Astrocyte (in vitro differentiated cells and primary cell): Measurements from ENCODE around the gene TWIST2. TPM values are rescaled to one million over a fixed set of nuclear protein-coding genes. Genes with fewer than 3 reads are reported as not detected.

ENCODE experiments used
- DNase-seq: peaks from one replicate; pipeline ENCODE4 v3.0.0-alpha.2; 2010; ENCODE audit warnings: low read depth
- FAIRE-seq: peaks from 2 replicates; lab custom pipeline; 2011; peaks lifted over from hg19 to GRCh38; lab: Jason Lieb, UNC
- H2AFZ ChIP-seq: 2 replicates; pipeline ENCODE4 v1.6.0; 2012; ENCODE audit warnings: low read depth, low read length, inconsistent platforms
- H3K27ac ChIP-seq: 2 replicates; pipeline ENCODE4 v1.5.1; 2011; ENCODE audit warnings: low read depth, low read length, inconsistent platforms
- H3K27me3 ChIP-seq: 2 replicates; pipeline ENCODE4 v1.6.0; 2011; ENCODE audit warnings: low read length, inconsistent platforms; ENCODE audit not compliant: insufficient read depth
- H3K36me3 ChIP-seq: 2 replicates; pipeline ENCODE4 v1.5.1; 2011; ENCODE audit warnings: low read length, inconsistent platforms; ENCODE audit not compliant: insufficient read depth
- H3K4me1 ChIP-seq: 2 replicates; pipeline ENCODE4 v1.5.1; 2011; ENCODE audit warnings: low read length, inconsistent platforms; ENCODE audit not compliant: insufficient read depth
- H3K4me2 ChIP-seq: 2 replicates; pipeline ENCODE4 v1.6.0; 2012; ENCODE audit warnings: low read length, inconsistent platforms
- H3K4me3 ChIP-seq: 2 replicates; pipeline ENCODE4 v1.5.1; 2011; ENCODE audit warnings: low read depth, mild to moderate bottlenecking, low read length, inconsistent platforms; ENCODE audit not compliant: insufficient read depth
- H3K79me2 ChIP-seq: 2 replicates; pipeline ENCODE4 v1.6.0; 2012; ENCODE audit warnings: mild to moderate bottlenecking, low read length, inconsistent platforms; ENCODE audit not compliant: insufficient read depth
- H3K9ac ChIP-seq: 2 replicates; pipeline ENCODE4 v1.6.0; 2012; ENCODE audit warnings: mild to moderate bottlenecking, low read length, inconsistent platforms
- H3K9me3 ChIP-seq: 2 replicates; pipeline ENCODE4 v1.5.1; 2012; ENCODE audit warnings: low read depth, mild to moderate bottlenecking, low read length, inconsistent platforms; ENCODE audit not compliant: insufficient read depth
- H4K20me1 ChIP-seq: 2 replicates; pipeline ENCODE4 v1.6.0; 2012; ENCODE audit warnings: low read length, inconsistent platforms; ENCODE audit not compliant: insufficient read depth
- H3K27ac Mint-ChIP-seq: one replicate; pipeline ENCODE4 v1.8.0; 2021; ENCODE audit warnings: mild to moderate bottlenecking, mixed read lengths; ENCODE audit not compliant: unreplicated experiment
- H3K27me3 Mint-ChIP-seq: one replicate; pipeline ENCODE4 v1.8.0; 2021; ENCODE audit warnings: low read depth, mixed read lengths; ENCODE audit not compliant: unreplicated experiment
- H3K36me3 Mint-ChIP-seq: one replicate; pipeline ENCODE4 v1.8.0; 2021; ENCODE audit warnings: low read depth, mixed read lengths; ENCODE audit not compliant: unreplicated experiment
- H3K4me1 Mint-ChIP-seq: one replicate; pipeline ENCODE4 v1.8.0; 2021; ENCODE audit warnings: low read depth, mixed read lengths; ENCODE audit not compliant: unreplicated experiment
- H3K4me3 Mint-ChIP-seq: one replicate; pipeline ENCODE4 v1.8.0; 2021; ENCODE audit warnings: mild to moderate bottlenecking, moderate library complexity, mixed read lengths; ENCODE audit not compliant: unreplicated experiment
- H3K9me3 Mint-ChIP-seq: one replicate; pipeline ENCODE4 v1.8.0; 2021; ENCODE audit warnings: mild to moderate bottlenecking, mixed read lengths; ENCODE audit not compliant: unreplicated experiment
- EZH2 ChIP-seq: IDR thresholded peaks from 2 replicates; pipeline ENCODE4 v1.6.1; 2012; ENCODE audit warnings: mild to moderate bottlenecking, low read length, inconsistent platforms; ENCODE audit not compliant: insufficient read depth
- total RNA-seq: library from RNA; stranded (reverse); gene quantifications from 2 replicates; pipeline ENCODE4 v1.2.1, GENCODE V29; 2021
- TF ChIP-seq, protein P1 (sequence below): IDR thresholded peaks from 2 replicates; pipeline ENCODE4 v1.5.1; 2011; ENCODE audit warnings: low read depth, mild to moderate bottlenecking, inconsistent platforms, low read length, moderate library complexity; ENCODE audit not compliant: insufficient read depth

The TWIST2 gene
- total RNA-seq, 1 donor from 2014 or later, result 3.2 TPM

DNA sequence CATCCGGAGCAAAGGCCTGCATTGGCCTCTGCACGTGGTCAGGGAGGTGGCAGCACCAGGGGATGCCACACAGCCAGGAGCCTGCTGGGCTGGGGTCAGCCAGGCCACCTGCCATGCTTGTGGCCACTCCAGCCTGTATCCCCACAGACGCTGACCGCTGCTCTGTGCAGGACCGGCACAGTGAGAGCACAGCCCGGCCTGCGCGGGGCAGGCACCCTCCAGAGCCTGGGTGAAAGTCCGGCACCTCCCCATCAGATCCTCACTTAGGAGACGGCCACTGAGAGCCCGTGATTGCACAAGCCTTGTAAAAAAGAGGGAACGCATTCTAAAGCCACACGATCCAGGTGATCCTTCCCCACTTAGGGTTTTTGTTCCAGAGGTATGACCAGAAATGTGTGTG, 42.2 kb downstream of the TWIST2 start:
- H2AFZ ChIP-seq, result no peak overlapping the region
- no peaks in the 10 kb centered on the region for H3K36me3 Mint-ChIP-seq
- H3K4me2 ChIP-seq, result no peak overlapping the region
- peaks cover 5% of the 10 kb centered on the region for H3K4me1 Mint-ChIP-seq
- H3K9ac ChIP-seq, result no peak overlapping the region
- DNase-seq (no peak), FAIRE-seq (no peak)
- no peak overlapping the region for H3K4me3 ChIP-seq
- peaks cover 52% of the 10 kb centered on the region for H4K20me1 ChIP-seq
- H3K4me1 ChIP-seq, result peaks cover 4% of the 10 kb centered on the region
- H3K36me3 ChIP-seq, result no peaks in the 10 kb centered on the region
- TF ChIP-seq EZH2, result no peak
- TF ChIP-seq, protein P1, sequence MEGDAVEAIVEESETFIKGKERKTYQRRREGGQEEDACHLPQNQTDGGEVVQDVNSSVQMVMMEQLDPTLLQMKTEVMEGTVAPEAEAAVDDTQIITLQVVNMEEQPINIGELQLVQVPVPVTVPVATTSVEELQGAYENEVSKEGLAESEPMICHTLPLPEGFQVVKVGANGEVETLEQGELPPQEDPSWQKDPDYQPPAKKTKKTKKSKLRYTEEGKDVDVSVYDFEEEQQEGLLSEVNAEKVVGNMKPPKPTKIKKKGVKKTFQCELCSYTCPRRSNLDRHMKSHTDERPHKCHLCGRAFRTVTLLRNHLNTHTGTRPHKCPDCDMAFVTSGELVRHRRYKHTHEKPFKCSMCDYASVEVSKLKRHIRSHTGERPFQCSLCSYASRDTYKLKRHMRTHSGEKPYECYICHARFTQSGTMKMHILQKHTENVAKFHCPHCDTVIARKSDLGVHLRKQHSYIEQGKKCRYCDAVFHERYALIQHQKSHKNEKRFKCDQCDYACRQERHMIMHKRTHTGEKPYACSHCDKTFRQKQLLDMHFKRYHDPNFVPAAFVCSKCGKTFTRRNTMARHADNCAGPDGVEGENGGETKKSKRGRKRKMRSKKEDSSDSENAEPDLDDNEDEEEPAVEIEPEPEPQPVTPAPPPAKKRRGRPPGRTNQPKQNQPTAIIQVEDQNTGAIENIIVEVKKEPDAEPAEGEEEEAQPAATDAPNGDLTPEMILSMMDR, result no peak
- H3K9me3 ChIP-seq, result no peaks in the 10 kb centered on the region
- H3K9me3 Mint-ChIP-seq, result peaks cover 3% of the 10 kb centered on the region
- H3K79me2 ChIP-seq, result peaks cover 16% of the 10 kb centered on the region
- H3K27ac Mint-ChIP-seq, result no peak overlapping the region
- H3K27ac ChIP-seq, result no peak overlapping the region
- H3K27me3 Mint-ChIP-seq, result peaks cover 15% of the 10 kb centered on the region
- no peak overlapping the region for H3K4me3 Mint-ChIP-seq
- H3K27me3 ChIP-seq, result no peaks in the 10 kb centered on the region

DNA sequence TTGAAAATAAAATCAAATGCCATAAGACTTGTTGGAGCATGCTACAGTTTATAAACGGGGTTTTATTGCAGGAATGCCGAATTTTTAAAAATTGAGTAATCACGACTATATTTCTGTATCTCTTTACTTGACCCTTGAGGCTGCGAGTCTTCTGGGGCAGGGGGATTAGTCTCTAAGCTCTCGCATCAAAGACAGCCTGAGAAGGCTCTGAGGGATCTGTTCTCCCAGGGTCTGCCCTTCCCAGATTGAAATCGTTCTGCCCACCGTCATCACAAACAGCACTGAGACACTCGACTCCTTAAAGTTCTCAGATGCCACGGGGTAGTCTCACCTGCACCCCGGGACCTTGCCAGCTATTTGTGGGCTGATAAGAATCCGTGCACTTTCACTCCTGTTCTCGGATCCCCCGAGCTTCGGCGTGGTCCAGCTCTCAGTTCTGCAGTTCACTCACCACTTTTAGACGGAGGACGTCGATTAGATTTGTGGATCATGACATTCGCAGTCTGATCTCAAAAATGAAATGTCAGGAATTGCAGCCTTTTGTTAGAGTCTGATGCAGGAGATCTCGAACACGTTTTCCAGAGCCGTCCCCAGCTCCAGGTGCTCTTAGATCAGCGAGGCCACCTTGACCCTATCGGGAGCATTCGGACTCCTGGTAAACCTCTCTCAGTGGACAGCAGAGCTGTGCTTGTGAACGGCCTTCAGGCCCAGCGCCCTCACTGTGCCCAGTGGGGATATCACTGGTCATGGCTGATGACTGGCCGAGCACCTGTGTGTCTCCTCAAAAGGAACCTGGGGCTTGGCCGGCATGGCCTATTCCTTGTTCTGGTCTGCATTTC, 43.0 kb downstream of the TWIST2 start:
- Histone ChIP-seq H3K79me2 (peaks cover 12% of the 10 kb centered on the region), H3K4me2 (no peak overlapping the region), H2AFZ (no peak overlapping the region), H3K4me3 (no peak overlapping the region), H3K27me3 (no peaks in the 10 kb centered on the region), H4K20me1 (peaks cover 52% of the 10 kb centered on the region), H3K9ac (no peak overlapping the region), H3K9me3 (no peaks in the 10 kb centered on the region), H3K36me3 (no peaks in the 10 kb centered on the region), H3K4me1 (peaks cover 11% of the 10 kb centered on the region), H3K27ac (no peak overlapping the region)
- DNase-seq (no peak), FAIRE-seq (no peak)
- TF ChIP-seq, protein P1, result no peak
- no peak for TF ChIP-seq EZH2
- Mint-ChIP-seq H3K27ac (no peak overlapping the region), H3K36me3 (no peaks in the 10 kb centered on the region), H3K27me3 (peaks cover 12% of the 10 kb centered on the region), H3K4me3 (no peak overlapping the region), H3K4me1 (peaks cover 7% of the 10 kb centered on the region), H3K9me3 (peaks cover 3% of the 10 kb centered on the region)
